ENCODE results near the gene NOS1AP.
"Not testable (repeated sequence)": the region's sequence is repeated elsewhere in the genome, so short reads cannot be mapped to it uniquely, and the experiment has no call there.

Gene NOS1AP

DNA sequence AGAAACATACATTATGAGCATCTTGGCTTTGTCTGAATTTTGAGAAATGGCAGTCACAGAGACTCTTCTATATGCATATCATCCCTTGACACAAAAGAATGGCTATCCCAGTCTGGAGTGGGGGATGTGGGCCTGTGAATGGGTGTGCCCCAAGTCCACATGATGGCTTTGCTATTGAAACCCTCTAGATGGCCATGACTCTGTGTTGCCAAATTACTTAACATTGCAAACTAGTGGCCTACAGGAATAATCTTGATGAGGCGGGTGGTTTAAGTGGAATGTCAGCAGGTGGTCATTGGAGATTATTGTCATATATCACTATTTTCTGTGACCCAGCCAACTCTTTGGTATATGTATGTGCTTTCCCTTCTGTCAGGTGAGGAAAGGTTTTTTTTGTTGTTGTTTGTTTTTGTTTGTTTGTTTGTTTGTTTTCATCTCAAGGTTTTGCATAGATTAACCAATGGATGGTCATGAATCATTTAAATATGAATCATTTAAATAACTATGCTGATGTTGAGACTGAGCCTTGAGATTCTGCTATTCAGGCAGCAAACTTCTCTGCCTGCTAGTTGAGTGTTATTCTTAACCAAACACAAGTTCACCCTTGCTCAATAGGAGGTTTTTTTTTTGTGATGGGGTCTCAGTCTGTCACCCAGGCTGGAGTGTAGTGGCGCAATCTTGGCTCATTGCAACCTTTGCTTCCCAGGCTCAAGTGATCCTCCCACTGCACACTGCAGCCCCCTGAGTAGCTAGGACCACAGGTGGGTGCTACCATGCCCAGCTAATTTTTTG is 103.0 kb downstream of the NOS1AP start:
- DNase-seq, result no peak

DNA sequence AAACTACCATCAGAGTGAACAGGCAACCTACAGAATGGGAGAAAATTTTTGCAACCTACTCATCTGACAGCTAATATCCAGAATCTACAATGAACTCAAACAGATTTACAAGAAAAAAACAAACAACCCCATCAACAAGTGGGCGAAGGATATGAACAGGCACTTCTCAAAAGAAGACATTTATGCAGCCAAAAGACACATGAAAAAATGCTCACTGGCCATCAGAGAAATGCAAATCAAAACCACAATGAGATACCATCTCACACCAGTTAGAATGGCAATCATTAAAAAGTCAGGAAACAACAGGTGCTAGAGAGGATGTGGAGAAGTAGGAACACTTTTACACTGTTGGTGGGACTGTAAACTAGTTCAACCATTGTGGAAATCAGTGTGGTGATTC is 104.1 kb downstream of the NOS1AP start:
- not testable (repeated sequence) for DNase-seq

DNA sequence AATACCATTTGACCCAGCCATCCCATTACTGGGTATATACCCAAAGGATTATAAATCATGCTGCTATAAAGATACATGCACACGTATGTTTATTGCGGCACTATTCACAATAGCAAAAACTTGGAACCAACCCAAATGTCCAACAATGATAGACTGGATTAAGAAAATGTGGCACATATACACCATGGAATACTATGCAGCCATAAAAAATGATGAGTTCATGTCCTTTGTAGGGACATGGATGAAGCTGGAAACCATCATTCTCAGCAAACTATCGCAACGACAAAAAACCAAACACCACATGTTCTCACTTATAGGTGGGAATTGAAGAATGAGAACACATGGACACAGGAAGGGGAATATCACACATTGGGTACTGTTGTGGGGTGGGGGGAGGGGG is 104.5 kb downstream of the NOS1AP start:
- DNase-seq, result not testable (repeated sequence)

DNA sequence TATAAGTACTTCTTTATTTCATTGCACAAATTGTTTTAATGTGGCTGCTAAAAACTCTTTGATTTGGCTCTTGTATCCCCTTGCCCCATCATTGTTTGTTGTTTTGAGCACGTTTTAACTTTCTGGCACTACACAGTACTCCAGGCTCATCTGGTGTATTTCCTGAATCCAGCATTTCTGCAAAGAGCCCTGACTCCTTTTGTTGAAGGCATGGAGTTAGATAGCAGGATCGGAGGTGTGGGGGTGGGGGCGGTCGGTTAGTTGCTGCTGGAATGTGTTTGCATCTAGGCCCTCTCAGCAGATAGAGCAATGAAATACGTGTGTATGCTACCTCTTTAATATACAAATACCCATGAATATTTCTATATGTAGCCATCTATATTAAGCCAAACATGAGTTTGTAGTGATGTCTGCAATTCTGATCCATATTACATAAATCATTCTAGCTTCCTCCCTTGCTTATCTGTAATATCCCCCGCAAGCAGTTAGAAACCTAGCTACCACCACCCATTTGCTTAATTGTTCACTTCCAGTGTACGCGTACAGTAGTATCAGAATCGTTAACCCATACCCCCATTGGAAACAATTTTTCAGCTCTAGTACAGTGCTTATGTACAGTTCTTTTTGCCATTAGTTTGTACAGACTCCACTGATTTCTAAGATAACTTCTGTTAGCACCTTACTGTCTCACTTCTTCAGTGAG is 106.0 kb downstream of the NOS1AP start:
- DNase-seq, result no peak

DNA sequence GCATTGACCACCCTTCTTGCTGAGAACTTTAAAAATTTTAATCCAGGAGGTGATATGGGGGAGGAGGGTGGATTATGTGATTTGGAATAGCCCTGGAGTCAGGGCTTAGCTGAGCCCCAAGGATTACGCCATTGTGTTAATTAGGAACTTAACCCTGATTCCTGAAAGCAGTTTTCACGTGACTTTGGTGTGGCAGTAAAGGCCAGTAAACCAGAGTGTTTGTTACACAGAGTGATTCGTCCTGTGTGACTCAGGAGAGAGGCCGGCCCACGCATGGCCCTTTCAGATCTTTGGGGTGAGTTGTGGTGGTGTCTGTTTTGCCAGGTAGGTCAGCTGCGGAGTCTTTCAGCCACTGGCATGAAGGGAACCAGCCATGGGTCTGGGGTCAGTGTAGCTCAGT is 107.6 kb downstream of the NOS1AP start:
- DNase-seq, result no peak

DNA sequence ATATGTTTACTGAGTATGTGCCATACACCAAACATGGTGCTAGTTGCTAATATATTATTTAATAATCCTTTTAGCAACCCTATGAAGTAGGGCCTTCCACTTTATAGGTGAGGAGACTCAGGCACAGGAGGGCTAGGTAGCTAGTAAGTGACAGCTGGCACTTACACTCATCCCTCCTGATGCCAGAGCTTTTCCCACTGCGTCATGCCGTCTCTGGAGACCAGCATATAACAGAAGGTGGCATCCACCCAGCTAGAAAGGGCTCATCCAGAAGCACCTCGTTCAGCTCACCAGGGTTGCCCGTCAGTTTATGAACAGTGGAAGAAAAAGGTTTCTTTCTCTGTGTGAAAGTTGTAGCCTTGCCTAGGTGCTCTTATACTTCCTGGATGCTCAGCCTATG is 108.9 kb downstream of the NOS1AP start:
- DNase-seq, result no peak

DNA sequence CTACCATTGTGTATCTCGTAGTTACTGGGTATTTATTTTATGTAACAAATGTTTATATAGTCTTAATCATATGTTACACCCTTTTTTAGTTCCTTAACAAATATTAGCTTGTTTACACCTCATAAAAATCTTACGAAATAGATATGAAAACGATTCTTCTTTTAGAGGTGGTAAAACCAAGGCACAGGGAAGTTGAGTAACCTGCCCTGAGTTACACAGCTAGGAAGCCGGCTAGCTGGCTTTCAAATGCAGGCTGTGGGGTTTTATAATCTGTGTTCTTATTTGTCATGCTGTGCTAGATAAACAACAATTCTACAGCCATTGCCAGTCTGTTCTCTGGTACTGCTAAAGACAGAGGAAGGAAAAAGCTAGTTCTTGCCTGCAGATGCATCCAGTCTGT is 109.6 kb downstream of the NOS1AP start:
- no peak for DNase-seq

DNA sequence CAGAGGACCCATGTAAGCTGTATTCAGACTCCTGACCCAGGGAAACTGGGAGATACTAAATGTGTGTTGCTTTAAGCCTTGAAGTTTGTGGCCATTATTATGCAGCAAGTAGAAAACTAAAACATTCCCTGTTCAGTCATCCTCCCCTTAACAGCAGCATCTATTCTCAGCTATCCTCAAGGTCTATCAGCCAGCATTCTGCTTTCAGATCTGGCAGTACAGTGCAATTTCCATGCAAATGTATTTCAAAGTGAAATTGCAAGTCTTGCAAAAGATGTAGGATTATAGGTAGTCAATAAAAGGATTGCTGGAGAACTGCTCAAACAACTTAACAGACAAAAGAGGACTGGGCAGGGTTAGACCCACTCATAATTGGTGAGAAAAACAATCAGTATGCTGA is 111.3 kb downstream of the NOS1AP start:
- no peak for DNase-seq

DNA sequence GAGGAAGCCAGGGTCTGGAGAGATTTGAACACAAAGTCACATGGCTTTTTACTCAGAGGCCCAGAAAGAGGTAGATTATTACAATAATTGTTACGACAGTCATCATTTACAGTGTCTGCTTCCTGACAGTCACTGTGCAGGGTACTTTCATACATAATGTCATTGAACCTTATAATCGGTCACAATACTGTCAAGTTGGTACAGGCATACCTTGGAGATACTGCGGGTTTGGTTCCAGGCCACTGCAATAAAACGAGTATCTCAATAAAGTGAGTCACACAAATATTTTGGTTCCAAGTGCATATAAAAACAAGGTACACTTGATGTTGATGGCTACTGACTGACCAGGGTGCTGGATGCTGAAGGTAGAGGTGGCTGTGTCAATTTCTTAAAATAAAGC is 112.6 kb downstream of the NOS1AP start:
- no peak for DNase-seq

DNA sequence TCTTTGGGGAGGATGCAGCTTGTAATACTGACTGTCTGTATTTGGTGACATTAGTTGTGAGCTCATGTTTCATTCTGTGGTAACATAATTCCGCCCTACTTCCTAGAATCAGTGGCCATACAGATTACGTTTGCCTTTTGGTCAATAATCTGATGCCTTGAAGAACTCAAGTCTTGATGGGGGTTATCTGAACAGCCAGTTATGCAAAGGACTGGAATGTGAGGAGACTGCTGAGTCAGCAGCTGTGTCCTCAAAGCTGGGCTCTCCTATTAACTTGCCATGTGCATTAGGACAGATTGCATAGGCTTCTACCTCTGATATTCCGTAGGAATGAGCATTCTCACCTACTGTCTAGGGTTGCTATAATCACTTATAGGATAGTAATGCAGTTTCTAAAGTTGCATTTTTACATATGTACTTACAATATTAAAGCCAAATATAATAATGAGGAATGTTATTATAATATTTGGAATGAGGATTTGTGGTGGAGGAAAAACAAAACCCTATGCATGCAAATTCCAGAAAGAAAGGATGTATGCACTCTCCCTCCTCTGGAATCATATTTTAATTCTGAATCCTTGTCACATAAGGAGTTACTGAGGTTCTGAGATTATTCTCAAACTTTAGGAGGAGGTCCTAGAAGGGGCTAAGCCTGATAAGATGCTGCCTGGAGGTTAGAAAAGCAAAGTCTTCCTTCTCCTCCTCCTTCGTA is 116.0 kb downstream of the NOS1AP start:
- no peak for DNase-seq

DNA sequence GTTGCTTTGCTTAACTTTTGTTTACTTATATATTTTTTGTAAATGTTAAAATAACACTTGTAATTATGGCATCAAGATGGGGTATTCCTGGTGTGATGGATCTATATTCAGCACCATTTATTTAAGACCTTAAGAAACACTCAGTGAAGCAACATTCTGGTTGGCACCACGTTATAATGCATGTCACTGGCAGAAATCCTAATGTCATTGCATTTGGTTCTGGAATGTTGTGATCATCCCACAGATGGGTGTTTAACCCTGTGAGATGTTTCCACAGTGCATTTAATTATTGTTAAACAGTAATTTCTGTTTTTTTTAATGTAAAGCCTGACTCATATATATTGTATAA is 116.5 kb downstream of the NOS1AP start:
- no peak for DNase-seq

DNA sequence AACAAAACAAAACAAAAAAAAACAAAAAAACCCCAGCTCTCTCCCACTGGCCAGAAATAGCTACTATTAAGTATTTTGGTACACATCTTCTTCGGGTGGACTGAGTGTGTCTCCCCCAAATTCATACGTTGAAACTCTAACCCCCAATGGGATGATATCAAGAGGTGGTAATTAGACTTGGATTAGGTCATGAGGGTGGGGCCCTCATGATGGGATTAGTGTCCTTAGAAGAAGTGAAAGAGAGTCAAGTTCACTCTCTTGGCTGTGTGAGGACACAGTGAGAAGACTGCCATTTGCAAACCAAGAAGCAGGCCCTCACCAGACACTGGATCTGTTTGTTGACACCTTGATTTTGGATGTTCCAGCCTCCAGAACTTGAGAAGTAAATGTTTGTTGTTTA is 116.9 kb downstream of the NOS1AP start:
- DNase-seq, result no peak

DNA sequence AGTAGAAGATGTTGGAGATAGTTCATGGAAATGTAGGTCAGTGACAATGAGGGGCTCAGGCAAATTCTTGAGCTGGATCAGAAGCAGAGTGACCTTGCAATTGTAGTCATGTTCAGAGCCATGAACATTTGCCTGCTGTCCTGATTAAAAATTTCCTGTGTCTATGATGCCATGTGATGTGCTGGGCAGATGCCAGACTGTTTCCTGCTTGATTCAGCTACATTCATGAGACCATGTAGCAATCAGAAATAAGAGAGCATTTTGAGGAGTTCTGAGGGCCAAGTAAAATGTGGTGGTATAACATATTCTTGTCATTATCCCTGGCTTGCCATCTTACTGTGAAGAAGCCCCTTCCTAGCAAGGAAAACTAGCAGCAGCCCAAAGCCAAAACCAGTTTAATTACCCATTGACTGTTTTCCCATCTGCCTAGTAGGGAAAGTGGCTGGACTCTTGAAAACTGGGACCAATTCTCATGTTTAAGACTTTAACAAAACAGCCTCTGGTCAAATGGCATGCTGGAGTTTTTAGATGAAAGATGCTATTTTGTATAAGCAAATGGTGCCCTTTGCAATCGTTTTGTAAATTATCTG is 118.3 kb downstream of the NOS1AP start:
- DNase-seq, result no peak

DNA sequence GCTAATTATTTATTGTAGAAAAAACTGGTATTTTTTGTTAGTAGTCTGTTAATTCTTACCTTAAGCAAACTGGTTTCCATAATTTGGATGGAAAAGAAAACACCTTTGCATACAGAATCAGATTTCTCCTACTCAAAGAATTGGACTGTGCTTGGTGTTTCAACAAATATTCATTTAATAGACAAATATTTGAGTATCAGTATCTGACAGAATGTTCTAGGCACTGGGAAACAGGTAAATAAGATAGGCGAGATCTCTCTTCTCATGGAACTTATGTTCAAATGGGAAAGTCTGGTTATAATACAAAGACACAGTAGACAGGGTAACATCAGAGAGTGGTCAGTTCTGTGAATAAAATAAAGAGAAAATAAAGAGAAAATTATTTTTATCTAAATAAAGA is 119.9 kb downstream of the NOS1AP start:
- no peak for DNase-seq

DNA sequence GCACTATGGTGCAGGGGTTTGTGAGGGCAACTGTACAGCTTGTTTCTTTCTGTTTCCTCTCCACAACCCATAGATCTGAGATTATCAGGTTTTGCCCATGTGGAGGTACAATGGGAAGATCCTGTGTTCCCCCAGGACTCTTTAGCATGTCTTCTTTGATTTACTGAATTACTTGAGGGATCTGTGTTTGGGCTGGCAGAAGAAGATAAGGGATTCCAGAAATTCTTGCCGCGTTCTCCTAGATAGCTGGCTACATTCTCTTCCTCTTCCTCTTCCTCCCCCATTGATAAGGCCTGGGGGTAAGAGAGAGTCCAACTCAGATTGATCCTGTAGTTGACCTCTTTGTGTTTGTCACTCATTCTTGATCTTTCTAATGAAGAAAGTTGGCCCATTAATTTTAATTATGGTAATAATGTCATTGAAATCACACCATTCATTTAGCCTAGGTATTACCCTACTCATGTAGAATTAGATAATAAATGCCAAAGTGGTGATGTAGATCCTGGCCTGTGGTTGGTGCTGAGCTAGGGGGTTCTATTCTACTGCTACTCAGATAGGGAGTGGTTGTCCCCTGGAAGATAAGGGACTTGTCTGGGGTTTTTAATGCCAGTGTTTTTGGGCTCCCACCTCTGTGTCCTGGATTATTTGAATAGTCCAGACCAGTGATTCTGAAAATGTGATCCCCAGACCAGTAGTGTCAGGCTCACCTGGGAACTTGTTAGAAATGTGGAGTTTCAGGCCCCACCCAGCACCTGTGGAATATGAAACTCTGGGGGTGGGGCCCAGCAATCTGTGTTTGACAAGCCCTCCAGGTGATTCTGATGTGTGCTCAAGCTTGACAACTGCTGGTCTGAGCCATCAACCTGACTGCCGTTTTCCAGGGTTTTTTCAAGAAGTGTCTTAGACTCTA is 122.2 kb downstream of the NOS1AP start:
- DNase-seq, result no peak

DNA sequence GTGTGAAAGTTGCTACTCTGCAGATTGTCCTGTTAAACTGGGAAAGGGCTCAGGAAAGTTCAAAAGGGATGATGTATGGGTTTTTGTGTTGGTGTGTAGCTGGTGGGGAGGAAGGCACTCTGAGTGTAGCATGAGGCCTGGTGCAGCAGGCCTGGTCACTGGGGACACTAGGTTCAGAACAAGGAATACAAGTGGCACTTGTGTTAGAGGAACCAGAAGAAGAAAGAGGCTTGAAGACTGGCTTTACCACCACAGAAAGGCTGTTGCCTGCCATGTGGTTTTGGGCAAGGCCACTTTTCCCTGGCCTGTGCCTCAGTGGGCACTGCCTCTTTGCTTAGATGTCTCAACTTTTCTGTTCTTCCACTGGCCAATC is 122.8 kb downstream of the NOS1AP start:
- no peak for DNase-seq

DNA sequence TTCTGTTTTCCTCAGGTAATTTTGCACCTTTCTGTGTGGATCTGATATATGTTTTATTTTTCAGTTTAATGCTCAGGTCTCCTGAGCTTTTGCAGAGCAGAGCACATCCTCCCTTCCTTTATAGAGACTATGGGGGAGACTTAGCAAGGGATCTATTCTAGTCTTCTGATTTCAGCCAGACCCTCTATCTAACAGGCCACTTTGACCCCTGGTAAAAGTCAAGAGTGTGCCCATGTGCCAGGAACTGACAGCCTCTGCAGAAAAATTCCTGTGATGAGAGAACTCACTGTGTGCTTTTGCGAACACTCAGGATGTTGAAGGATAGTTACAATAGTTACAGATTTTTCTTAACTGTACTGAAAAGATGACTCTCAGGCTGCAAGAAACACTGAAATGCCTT is 123.3 kb downstream of the NOS1AP start:
- DNase-seq, result no peak

DNA sequence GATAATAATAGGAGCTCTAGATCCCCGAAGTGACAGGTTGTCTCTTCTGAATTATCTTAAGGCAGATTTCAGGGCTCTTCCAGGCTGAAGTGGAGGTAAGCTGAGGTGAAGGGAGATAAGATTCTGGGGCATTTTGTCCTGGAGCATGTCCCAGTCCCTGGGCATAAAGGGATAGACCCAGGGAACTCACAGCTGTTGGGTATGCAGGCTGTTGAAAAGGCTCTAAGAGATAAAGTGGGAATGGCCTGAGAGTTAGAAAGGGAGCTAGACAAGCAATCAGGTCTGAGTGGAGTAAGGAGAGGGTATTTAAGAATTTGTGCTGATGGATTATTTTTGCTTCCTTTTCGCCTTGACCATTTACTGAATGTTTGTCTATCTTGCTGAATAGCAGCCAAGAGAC is 123.7 kb downstream of the NOS1AP start:
- DNase-seq, result no peak

DNA sequence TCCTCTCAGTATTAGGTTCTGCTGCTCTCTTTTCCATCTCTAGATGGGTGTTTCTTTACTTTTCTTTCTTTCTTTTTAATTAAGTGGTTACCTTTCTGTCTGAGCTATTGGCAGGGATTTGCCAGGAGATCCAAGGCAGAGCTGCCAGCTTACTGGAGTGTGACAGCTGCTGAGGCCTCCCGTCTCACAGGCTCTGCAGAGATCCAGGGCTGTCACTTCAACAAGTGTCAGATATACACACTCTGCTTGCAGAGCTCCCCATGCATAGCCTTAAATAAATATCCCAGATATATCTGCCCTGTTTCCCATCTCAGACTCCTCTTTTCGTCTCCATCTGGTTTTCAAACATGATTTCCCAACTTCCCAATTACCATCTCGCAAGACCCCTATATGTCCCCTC is 124.3 kb downstream of the NOS1AP start:
- no peak for DNase-seq

DNA sequence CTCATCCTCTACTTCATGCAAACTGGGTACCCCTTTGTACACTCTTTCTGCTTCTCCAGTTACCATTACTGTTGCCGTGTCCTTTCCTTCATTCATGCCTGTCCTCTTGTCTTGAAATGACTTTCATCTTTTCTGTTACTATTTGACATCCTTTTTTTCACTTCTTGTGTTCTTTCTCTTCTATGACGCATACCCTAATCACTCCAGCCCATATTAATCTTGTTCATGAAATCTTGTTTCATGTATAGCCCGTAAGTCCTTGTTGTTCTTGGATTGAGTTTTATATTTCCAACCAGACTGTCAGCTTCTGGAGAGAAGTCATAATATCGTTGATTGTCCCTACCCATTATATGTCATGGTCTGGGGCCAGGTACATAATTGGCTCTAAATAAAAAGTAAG is 126.1 kb downstream of the NOS1AP start:
- no peak for DNase-seq

DNA sequence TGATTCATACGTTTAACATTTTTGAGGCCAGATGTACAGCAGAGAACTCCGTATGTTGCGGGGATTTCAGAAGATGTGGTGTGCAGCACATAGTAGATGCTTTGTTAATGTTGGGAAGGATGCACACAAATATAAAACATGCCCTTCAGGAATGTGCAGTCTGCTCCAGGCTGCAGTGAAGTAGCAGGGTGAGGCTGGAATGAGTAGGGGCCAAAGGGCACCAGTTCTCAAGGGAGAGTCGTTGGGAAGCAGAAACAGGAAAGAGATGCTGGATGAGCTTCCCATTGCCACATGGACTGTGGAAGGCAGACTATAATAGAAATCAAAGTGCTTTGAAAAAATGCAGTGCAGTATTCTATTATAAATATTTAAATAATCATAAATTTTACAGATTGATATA is 126.9 kb downstream of the NOS1AP start:
- no peak for DNase-seq

DNA sequence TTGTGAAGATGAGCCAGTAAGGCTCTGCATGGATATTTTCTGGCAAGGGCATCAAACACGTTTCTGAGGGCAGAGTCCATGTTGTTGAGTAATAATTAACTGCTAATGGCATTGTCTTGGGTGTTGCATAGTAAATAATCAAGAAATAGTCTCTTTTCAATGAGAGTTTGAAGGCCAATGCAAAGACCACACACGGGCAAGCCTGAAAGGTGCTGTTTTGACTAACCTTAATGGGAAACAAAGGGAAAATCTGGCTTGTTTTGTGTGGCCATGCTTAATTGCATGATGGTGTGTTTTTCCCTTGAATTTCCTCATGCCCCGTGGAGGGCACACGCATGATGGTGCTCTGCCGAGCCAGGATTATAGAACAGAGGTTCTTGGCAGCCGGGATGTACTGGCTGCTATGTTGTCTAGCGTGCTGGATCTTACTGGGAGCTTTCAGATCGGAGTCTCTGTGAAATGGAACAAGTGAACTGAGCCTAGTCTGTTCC is 127.6 kb downstream of the NOS1AP start:
- no peak for DNase-seq
